Anterior cingulate cortex (tissue), 58 donors: ENCODE data around the gene ERAL1.
A peak's percentile ranks its signal among the peaks of the same experiment; 100 is the strongest.

Experiments used
- DNase-seq, 58 donors: peaks; one replicate each; lab custom pipeline; 2025; lab: John Stamatoyannopoulos, UW

The ERAL1 gene

DNA sequence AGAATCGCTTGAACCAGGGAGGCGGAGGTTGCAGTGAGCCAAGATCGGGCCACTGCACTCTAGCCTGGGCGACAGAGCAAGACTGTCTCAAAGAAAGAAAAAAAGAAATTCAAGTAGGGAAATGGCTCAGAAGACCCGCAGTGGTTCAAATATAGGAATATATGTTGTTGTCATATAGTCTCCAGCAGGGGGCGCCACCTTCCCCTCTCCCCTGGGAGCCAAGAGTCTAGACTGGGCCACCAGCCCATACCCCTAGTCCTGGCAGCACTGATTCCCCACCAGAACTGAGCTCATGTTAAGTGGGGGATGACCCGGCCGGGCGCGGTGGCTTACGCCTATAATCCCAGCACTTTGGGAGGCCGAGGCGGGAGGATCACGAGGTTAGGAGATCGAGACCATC lies 6.1 kb upstream of the ERAL1 start:
- DNase-seq = peak in 1 of 58 donors; percentile 4

DNA sequence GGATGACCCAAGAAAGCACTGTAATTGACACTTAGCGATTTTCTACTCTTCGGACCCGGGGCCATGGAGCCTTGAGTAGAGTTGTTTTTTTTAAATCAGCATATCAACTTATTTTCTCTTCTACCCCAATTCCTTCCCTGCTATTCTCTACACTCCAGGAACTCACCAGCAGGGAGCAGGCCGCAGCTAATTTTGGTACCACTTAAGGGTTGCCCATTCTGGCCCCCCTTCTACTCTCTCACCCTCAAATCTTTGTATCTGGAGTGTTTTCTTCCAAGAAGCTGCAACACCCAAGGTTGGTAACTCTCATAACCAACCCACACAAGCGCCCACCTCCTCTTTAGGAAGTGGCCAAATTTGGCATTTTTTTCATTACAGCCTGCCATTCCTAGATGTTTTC lies 5.5 kb upstream of the ERAL1 start:
- DNase-seq = peak in 6 of 58 donors; percentile 1 to 15 (median 12)

DNA sequence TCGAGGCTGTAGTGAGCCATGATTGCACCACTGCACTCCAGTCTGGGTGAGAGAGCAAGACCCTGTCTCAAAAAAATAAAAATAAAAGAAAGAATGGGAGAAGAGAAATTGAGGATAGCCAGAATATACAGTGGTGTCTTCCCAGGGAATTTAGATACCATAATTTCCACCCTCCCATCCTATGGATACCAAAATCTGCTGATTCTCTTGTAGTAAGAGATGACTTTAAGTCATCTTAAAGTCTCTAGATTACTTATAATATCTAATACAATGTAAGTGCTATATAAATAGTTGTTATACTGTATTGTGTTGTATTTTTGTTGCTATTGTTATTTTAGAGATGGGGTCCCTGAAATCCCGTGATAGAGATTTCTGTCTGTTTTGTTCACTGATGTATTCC lies 1.5 kb upstream of the ERAL1 start:
- no peak for DNase-seq

- DNase-seq = no peak
Measured at GRCh38 chr17:28855336-28855679, 492 bp downstream of the ERAL1 start.

DNA sequence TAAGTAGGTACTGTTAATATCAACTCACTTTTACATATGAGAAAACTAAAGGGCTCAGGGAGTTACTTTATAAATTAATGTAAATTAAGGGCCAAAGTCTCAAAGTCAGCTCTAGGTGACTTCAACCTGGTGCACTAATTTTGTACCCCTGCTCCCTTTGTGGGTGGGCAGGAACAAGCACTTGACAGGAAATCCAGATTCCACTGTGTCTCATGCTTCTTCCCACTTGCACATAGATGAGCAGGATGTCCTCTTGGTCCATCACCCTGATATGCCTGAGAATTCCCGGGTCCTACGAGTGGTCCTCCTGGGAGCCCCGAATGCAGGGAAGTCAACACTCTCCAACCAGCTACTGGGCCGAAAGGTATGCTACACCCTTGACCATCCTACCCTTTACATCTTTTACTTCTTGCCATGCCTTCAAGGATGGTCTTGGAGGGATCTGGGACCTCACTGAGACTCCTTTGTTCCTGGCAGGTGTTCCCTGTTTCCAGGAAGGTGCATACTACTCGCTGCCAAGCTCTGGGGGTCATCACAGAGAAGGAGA lies 1.3 kb downstream of the ERAL1 start:
- no peak for DNase-seq

DNA sequence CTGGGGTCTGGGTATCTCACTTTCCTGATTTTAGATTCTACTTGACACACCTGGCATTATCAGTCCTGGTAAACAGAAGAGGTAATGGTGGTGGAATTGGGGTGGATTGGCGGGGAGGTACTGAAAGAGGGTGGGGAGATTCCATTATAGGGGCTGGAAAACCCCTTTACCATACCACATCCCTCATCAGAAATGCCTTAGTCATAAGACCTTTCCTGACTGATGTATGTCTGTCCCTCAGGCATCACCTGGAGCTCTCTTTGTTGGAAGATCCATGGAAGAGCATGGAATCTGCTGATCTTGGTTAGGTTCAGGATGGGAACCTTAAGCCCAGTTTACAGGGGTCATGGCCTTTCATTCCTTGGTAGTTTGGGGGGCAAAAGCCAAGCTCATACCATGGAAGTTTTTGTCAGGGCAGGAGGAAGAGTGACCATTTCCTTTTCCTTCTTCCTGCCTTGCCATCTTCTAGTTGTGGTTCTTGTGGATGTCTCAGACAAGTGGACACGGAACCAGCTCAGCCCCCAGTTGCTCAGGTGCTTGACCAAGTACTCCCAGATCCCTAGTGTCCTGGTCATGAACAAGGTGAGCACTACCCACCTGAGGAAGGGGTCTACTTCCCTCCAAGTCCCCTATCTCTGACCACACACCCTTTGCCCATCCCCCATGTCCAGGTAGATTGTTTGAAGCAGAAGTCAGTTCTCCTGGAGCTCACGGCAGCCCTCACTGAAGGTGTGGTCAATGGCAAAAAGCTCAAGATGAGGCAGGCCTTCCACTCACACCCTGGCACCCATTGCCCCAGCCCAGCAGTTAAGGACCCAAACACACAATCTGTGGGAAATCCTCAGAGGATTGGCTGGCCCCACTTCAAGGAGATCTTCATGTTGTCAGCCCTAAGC lies 3.3 kb downstream of the ERAL1 start:
- DNase-seq = no peak

GRCh38 chr17:28858801-28859355 lies 4.1 kb downstream of the ERAL1 start:
- no peak for DNase-seq

DNA sequence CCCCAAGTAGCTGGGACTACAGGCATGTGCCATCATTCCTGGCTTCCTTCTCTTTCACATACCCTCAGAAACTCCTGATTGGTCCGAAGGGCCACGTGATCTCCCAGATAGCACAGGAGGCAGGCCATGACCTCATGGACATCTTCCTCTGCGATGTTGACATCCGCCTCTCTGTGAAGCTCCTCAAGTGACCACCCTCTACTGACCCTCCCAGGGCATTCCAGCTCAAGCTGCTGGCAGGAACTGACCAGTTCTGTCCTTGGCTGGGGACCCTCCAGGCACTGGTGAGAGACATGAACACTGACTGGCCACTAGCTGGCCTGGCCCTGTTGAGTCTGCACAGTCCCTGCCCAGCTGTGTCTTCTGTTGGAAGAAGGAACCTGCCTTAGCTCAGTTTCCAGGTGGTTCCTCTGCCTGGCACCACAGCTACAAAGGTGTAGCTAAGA lies 5.6 kb downstream of the ERAL1 start:
- no peak for DNase-seq

DNA sequence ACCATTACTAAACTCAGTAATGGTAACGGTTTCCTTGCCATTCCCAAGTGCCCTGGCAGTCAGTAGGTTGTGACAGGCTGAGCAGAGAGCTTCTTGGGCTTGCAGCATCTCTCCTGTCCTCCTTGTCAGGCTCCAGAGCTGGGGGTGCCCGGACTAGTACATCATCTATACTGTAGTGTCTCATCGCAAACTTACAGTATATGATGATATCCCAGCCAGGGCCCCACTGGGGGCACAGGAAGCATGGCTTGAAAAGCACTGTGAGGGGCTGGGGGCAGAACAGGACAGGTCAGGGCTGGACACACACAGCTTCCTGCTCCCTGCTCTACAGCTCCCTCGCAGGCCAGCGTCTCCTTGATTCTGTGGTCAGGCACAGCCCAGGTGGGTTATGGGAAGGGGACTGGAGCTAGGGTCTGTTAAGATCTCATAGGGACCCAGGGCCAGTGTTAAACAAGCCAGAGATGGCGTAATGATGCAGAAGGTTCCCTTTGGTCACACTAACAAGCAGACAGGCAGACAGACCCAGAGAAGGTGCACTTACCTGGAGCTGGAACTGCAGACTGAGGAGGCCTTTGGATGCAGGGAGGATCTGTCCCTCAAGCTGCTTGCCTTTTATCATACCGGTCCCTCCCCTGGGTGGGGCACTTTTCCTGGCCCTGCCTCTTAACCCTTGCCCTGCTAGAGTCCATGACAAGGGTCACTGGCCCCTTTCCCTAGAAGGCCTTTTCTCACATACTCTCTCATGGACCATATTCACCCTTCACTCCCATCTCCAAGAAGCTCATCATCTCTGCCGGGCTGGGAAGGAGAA lies 6.8 kb downstream of the ERAL1 start:
- no peak for DNase-seq

DNA sequence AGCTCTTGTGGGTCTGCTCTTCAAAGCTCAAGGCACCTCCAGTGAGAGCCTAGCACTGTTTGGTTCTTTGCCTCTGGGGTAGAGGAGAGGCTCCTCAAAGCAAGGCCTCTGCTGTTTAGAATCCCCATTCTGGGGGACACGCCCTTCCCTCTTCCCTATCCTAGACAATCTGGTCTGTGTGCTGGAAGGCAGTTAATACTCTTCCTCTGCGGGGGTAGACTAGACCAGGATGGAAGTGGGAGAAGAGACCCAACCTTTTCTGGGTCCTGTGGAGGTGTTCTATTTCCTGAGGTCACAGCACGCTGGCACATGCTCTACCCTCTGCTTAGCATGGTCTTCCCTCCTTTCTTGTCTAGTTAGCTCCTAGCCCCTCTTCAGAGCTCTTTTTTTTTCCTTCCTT lies 7.7 kb downstream of the ERAL1 start:
- no peak for DNase-seq

DNA sequence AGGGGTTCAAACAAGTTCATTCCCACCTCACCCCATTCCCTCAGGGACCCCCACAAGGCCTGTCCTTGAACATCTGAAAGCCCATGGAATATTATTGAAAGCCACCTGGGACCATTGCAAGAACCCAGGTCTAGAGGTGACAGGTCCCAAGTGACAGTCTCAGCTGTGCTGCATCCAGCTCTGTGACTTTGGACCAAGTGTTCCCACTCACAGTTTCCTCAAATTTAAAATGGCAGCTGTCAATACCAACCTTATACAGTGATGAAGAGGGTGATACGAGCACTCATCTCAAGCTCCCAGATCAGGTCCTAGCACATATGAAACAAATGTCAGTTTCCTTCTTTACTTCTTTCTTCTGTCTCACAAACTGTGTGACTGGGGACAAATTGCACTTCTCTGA lies 9.1 kb downstream of the ERAL1 start:
- DNase-seq = no peak

DNA sequence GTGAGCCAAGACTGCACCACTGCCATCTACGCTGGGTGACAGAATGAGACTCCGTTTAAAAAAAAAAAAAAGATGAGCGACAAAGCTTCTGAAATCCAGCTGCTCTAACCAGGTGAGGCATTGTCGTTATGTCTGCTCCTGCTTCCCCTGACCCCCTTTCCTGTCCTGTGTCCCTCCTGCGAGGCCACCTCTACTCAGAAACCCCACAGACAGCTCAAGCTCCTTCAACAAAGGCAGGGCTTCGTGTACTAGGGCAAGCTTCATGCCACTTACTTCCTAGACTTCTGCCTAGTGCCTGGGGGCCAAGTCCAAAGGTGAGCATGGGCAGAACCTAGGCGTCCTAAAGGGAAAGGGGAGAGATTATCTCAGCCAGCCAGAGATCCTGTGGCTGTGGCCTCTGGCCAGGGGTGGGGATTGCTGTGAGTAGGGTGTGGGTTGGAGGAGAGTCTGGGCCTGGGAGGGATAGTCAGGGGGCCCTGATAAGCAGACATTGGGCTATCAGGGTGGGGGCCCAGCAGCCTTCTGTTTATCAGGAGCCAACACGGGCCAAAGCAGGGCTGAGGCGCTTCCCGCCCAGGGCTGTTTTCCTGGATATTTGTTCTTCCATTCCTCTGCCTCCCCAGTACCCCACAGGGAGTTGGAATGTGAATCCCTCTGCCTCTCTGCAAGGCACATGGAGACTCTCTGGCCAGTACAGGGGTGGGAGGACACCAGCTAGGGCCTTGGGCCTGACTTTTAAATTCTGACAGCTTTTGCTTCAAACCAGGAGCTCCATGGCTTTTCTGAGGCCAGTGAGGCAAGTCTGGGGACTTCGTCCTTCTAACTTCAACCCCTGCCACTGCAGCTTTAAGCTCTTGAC lies 10.4 kb downstream of the ERAL1 start:
- no peak for DNase-seq

DNA sequence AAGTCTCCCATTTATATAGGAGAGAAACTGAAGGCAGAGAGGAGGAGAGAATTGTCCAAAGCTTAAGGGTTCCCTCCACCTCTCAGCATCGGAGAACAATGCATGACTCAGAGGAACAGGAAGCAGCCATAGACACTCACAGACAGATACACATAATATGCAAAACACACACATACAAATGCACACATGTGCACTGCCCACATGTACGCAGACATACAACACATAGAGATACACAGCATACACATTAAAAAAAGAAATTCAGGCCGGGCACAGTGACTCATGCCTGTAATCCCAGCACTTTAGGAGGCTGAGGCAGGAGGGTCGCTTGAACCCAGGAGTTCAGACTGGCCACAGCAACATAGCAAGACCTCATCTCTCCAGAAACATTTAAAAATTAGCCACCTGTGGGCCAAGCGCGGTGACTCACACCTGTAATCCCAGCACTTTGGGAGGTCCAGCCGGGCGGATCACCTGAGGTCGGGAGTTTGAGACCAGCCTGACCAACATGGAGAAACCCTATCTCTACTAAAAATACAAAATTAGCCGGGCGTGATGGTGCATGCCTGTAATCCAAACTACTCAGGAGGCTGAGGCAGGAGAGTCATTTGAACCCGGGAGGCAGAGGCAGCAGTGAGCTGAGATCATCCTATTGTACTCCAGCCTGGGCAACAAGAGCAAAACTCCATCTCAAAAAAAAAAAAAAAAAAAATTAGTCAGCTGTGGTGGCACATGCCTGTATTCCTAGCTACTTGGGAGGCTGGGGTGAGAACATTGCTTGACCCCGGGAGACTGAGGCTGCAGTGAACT lies 11.3 kb downstream of the ERAL1 start:
- DNase-seq = no peak

- DNase-seq = no peak
Measured at GRCh38 chr17:28867276-28867675, 12.5 kb downstream of the ERAL1 start.

- DNase-seq = no peak
Measured at GRCh38 chr17:28871056-28871579, 16.3 kb downstream of the ERAL1 start.

GRCh38 chr17:28873839-28874238 lies 19.0 kb downstream of the ERAL1 start:
- DNase-seq = no peak

- no peak for DNase-seq
Measured at GRCh38 chr17:28874750-28875149, 19.9 kb downstream of the ERAL1 start.

DNA sequence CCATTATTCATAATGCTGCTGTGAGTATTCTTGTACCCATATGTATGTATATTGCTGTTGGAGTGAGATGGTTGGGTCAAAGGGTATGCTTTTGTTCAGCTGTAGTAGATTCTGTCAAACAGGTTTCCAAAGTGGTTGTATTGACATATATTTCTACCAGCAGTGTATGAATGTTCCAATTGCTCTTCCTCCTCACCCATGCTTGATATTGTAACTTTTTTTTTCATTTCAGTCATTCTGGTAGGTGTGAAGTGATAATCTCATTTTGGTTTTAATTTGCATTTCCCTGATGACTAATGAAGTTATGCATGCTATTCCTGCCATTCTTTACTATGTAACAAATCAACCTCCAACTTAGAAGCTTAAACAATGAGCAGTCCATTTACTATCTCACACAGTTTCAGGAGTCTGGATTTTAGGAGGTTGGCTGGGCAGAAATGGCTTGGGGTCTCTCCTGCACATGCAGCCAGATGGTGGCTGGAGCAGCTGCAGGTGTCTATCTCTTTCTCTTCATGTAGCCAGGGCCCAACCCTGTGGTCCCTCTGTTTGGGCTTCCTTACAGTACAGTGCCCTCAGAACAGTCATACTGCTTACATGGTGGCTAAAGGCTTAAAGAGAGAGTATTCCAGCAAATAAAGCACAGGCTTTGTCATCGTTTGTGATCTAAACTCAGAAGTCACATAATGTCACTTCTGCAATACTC lies 21.2 kb downstream of the ERAL1 start:
- no peak for DNase-seq
